Measurements from ENCODE around the gene PARP12. TPM values are rescaled to one million over a fixed set of nuclear protein-coding genes. Genes with fewer than 3 reads are reported as not detected.
A peak's percentile ranks its signal among the peaks of the same experiment; 100 is the strongest.

PARP12 gene
- total and polyA plus RNA-seq, 2 of the 13 experiments (the other 11 are each of a cell fraction or from before 2014, with no cell fraction given) = 15.5 to 35.2 TPM

DNA sequence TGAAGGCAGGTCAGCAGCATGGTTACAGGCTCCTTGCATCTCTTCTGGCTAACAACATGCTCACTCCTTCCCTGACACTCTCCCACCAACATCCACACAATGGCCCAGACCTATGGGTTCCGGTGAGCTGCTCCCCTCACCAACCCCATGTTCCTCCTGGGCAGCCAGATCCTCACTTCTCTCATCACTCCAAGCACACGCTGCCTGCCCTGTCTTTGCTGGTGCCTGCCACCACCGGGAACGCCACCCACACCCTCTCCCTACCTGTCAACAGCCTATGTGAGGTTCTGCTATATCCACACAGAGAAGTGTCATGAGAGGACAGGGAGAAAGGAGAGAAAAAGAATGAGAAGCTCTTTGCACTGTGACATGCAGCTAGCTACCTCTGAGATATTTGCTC is 14.6 kb downstream of the PARP12 start:
- Histone ChIP-seq H3K4me2 (ENCODE audit: low read depth, low read length) (peak overlapping the region; percentile 64), H3K9ac (ENCODE audit: insufficient read depth, low read depth, low read length) (0 out of 2 replicates have a peak overlapping the region, but pooled peaks have one; percentile 16), H2AFZ (ENCODE audit: low read length) (no peak overlapping the region), H3K27ac (ENCODE audit: extremely low read length, insufficient read depth, low read length) (peak overlapping the region; percentile 76), H3K4me1 (ENCODE audit: insufficient read depth, low read length) (peaks cover 69% of the 10 kb centered on the region), H4K20me1 (ENCODE audit: insufficient read depth, low read length) (no peaks in the 10 kb centered on the region), H3K4me3 (replicated peaks in 1 of 3; ENCODE audit: insufficient read depth in 1 of 3, low read depth in 2 of 3, low read length in 3 of 3) (peak overlapping the region in 1 of 3 experiments; percentile 3; a peak in 1 of 6 replicates), H3K36me3 (replicated peaks in 1 of 2; ENCODE audit: control insufficient read depth in 1 of 2, insufficient read depth in 2 of 2, low read length in 2 of 2) (peaks cover 1 to 7% of the 10 kb centered on the region in 2 experiments; a peak in 2 of 5 replicates), H3K27me3 (ENCODE audit: control insufficient read depth in 1 of 2, insufficient read depth in 2 of 2, low read length in 2 of 2) (no peaks in the 10 kb centered on the region), H3K79me2 (ENCODE audit: insufficient read depth, low read length) (peaks cover 5% of the 10 kb centered on the region), H3K9me3 (ENCODE audit: low read length) (no peaks in the 10 kb centered on the region)
- FAIRE-seq (no peak), ATAC-seq (no peak), DNase-seq (ENCODE audit: low spot score) (no peak)
- in situ Hi-C loops (cut with HindIII; ENCODE audit: extremely low pct_ligation_motif_present, low pct_unique_long_range_greater_than_20kb) (no loop called here), intact Hi-C loops (cut with micrococcal nuclease; ENCODE audit: unreplicated experiment) (no loop called here)
- BruUV-seq (replicated peaks) = no TSS peak
- ChIA-PET POLR2A (interaction anchor here (1.4 to 1.7 kb wide), 3 partner anchors 9 to 182 kb away, joined by 5 to 8 read pairs (median 5); partner anchors contain the start of gene KDM7A), CTCF (ENCODE audit: low intra/inter-chr PET ratio, low total read pairs) (no interaction called here)
- 81% methylated on average over 4 of the region's 4 CpGs for WGBS (ENCODE audit: low lambda C conversion rate)
- TF ChIP-seq, protein P1, sequence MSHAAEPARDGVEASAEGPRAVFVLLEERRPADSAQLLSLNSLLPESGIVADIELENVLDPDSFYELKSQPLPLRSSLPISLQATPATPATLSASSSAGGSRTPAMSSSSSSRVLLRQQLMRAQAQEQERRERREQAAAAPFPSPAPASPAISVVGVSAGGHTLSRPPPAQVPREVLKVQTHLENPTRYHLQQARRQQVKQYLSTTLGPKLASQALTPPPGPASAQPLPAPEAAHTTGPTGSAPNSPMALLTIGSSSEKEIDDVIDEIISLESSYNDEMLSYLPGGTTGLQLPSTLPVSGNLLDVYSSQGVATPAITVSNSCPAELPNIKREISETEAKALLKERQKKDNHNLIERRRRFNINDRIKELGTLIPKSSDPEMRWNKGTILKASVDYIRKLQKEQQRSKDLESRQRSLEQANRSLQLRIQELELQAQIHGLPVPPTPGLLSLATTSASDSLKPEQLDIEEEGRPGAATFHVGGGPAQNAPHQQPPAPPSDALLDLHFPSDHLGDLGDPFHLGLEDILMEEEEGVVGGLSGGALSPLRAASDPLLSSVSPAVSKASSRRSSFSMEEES (CRISPR knock-in tag; IDR thresholded peaks at IDR 0.05) = no peak
- TF ChIP-seq NR2F6 (IDR thresholded peaks at IDR 0.05) (no peak), NR2F6 (CRISPR knock-in tag; IDR thresholded peaks at IDR 0.05) (no peak), MXI1 (IDR thresholded peaks at IDR 0.05; ENCODE audit: borderline replicate concordance, low read depth, low read length) (no peak), SETDB1 (CRISPR knock-in tag; IDR thresholded peaks at IDR 0.05; ENCODE audit: borderline replicate concordance) (no peak), NR1H2 (CRISPR knock-in tag; IDR thresholded peaks at IDR 0.05; ENCODE audit: borderline replicate concordance, low read depth) (no peak), ZBTB38 (CRISPR knock-in tag; IDR thresholded peaks at IDR 0.05) (peak; percentile 49; the same call in 1 of the 2 replicates), ZNF431 (CRISPR knock-in tag; IDR thresholded peaks at IDR 0.05; ENCODE audit: borderline replicate concordance, low read depth) (no peak), NRL (CRISPR knock-in tag; IDR thresholded peaks at IDR 0.05; ENCODE audit: borderline replicate concordance) (no peak), ZNF235 (CRISPR knock-in tag; IDR thresholded peaks at IDR 0.05; ENCODE audit: borderline replicate concordance) (no peak), CCAR2 (optimal IDR thresholded peaks at IDR 0.05; ENCODE audit: low read depth, low read length) (no peak), ZNF570 (CRISPR knock-in tag; IDR thresholded peaks at IDR 0.05; ENCODE audit: borderline replicate concordance) (no peak), HMG20A (CRISPR knock-in tag; IDR thresholded peaks at IDR 0.05; ENCODE audit: borderline replicate concordance) (no peak)
- TF ChIP-seq, protein P2, sequence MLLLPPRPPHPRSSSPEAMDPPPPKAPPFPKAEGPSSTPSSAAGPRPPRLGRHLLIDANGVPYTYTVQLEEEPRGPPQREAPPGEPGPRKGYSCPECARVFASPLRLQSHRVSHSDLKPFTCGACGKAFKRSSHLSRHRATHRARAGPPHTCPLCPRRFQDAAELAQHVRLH (CRISPR knock-in tag; IDR thresholded peaks at IDR 0.05; ENCODE audit: borderline replicate concordance, low read depth) = no peak
- TF ChIP-seq, protein P3, sequence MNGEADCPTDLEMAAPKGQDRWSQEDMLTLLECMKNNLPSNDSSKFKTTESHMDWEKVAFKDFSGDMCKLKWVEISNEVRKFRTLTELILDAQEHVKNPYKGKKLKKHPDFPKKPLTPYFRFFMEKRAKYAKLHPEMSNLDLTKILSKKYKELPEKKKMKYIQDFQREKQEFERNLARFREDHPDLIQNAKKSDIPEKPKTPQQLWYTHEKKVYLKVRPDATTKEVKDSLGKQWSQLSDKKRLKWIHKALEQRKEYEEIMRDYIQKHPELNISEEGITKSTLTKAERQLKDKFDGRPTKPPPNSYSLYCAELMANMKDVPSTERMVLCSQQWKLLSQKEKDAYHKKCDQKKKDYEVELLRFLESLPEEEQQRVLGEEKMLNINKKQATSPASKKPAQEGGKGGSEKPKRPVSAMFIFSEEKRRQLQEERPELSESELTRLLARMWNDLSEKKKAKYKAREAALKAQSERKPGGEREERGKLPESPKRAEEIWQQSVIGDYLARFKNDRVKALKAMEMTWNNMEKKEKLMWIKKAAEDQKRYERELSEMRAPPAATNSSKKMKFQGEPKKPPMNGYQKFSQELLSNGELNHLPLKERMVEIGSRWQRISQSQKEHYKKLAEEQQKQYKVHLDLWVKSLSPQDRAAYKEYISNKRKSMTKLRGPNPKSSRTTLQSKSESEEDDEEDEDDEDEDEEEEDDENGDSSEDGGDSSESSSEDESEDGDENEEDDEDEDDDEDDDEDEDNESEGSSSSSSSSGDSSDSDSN (CRISPR knock-in tag; IDR thresholded peaks at IDR 0.05) = 0 out of 2 replicates have a peak, but pooled peaks have one; percentile 24
- TF ChIP-seq, protein P4, sequence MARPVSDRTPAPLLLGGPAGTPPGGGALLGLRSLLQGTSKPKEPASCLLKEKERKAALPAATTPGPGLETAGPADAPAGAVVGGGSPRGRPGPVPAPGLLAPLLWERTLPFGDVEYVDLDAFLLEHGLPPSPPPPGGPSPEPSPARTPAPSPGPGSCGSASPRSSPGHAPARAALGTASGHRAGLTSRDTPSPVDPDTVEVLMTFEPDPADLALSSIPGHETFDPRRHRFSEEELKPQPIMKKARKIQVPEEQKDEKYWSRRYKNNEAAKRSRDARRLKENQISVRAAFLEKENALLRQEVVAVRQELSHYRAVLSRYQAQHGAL (CRISPR knock-in tag; IDR thresholded peaks at IDR 0.05; ENCODE audit: not compliant biosample characterization) = no peak
- TF ChIP-seq, protein P5, sequence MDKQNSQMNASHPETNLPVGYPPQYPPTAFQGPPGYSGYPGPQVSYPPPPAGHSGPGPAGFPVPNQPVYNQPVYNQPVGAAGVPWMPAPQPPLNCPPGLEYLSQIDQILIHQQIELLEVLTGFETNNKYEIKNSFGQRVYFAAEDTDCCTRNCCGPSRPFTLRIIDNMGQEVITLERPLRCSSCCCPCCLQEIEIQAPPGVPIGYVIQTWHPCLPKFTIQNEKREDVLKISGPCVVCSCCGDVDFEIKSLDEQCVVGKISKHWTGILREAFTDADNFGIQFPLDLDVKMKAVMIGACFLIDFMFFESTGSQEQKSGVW (CRISPR knock-in tag; IDR thresholded peaks at IDR 0.05; ENCODE audit: borderline replicate concordance) = no peak
